DND-41 (cell line): ENCODE results near the gene FAM111B.
"Not testable (repeated sequence)": the region's sequence is repeated elsewhere in the genome, so short reads cannot be mapped to it uniquely, and the experiment has no call there.

Source experiments
- ATAC-seq: fragments of 200-7000 bp; cut with Tn5 transposase; 3 replicates; pipeline ENCODE4 v1.9.1; 2021; ENCODE audit warnings: low read depth; ENCODE audit not compliant: insufficient read depth
- DNase-seq: peaks from one replicate; pipeline ENCODE4 v3.0.0-alpha.2; 2020
- H2AFZ ChIP-seq: 2 replicates; pipeline ENCODE4 v1.6.0; 2012; ENCODE audit warnings: low read depth, low read length
- H3K27ac ChIP-seq: 2 replicates; pipeline ENCODE4 v1.5.1; 2012; ENCODE audit warnings: low read length, inconsistent platforms
- H3K27me3 ChIP-seq: fragments of 200-600 bp; sonication (generic); 2 replicates; pipeline ENCODE4 v1.6.0; 2012; ENCODE audit warnings: low read length, mild to moderate bottlenecking, inconsistent platforms; ENCODE audit not compliant: insufficient read depth, poor library complexity
- H3K36me3 ChIP-seq: 2 replicates; pipeline ENCODE4 v1.5.1; 2012; ENCODE audit warnings: low read length, inconsistent platforms; ENCODE audit not compliant: insufficient read depth
- H3K4me1 ChIP-seq: 2 replicates; pipeline ENCODE4 v1.5.1; 2012; ENCODE audit warnings: mild to moderate bottlenecking, low read length; ENCODE audit not compliant: insufficient read depth
- H3K4me2 ChIP-seq: 2 replicates; pipeline ENCODE4 v1.6.0; 2012; ENCODE audit warnings: mild to moderate bottlenecking, moderate library complexity, low read length, inconsistent platforms; ENCODE audit not compliant: insufficient read depth
- H3K4me3 ChIP-seq, 2 experiments: fragments of 200-600 bp in 1 of 2; shearing (Covaris generic) in 1 of 2; 2 replicates each; pipeline ENCODE4 v1.5.1; 2012 to 2016; ENCODE audit warnings: inconsistent platforms in 2 of 2, low read length in 2 of 2, mild to moderate bottlenecking in 2 of 2, low read depth in 1 of 2, moderate library complexity in 1 of 2
- H3K79me2 ChIP-seq: 2 replicates; pipeline ENCODE4 v1.6.0; 2012; ENCODE audit warnings: low read length, inconsistent platforms; ENCODE audit not compliant: insufficient read depth
- H3K9ac ChIP-seq: 2 replicates; pipeline ENCODE4 v1.6.0; 2012; ENCODE audit warnings: low read depth, mild to moderate bottlenecking, inconsistent platforms, low read length, moderate library complexity
- H3K9me3 ChIP-seq: 2 replicates; pipeline ENCODE4 v1.5.1; 2012; ENCODE audit warnings: low read length, moderate library complexity, mild to moderate bottlenecking, inconsistent platforms; ENCODE audit not compliant: insufficient read depth, severe bottlenecking
- H4K20me1 ChIP-seq: 2 replicates; pipeline ENCODE4 v1.6.0; 2012; ENCODE audit warnings: low read length; ENCODE audit not compliant: insufficient read depth
- EZH2 ChIP-seq: IDR thresholded peaks from 3 replicates; pipeline ENCODE4 v1.6.1; 2012; ENCODE audit warnings: borderline replicate concordance, low read depth, mild to moderate bottlenecking, moderate library complexity, low read length, inconsistent platforms; ENCODE audit not compliant: severe bottlenecking
- TF ChIP-seq, protein P1 (sequence below): IDR thresholded peaks from 2 replicates; pipeline ENCODE4 v1.5.1; 2012; ENCODE audit warnings: borderline replicate concordance, low read length, moderate library complexity, mild to moderate bottlenecking; ENCODE audit not compliant: poor library complexity, severe bottlenecking; ENCODE audit errors: extremely low read depth

Gene FAM111B

DNA sequence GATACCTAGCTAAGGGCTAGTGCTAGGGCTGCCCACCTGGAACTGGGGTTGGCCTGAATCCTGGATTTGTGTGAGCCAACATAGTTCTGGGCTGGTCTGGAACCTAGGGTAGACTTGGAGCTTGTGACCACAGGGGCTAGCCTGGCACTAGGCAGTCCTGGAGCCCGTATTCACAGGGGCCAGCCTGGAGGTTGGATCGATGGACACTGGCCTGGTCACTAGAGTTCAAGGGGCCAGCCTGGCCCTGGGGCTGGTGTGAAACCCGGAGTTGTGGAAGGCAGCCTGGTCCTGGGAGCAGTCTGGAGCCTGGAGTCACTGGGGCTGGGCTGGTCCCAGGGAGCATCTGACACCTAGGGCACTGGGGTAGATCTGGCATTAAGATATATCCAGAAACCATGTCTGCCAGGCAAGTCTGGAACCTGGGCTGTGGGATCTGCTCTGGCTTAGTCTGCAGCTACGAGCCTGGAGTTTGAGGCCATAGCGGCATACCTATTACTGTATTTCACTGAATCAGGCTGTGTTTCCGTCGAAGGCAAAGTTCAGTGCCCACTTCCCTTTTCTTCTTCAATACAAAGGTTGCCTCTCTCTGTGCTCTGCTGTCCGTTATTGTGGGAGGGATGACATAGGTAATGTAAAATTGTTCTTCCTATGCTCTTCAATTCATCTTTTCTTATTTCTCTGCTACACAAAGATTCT, 30.0 kb upstream of the FAM111B start:
- TF ChIP-seq, protein P1, sequence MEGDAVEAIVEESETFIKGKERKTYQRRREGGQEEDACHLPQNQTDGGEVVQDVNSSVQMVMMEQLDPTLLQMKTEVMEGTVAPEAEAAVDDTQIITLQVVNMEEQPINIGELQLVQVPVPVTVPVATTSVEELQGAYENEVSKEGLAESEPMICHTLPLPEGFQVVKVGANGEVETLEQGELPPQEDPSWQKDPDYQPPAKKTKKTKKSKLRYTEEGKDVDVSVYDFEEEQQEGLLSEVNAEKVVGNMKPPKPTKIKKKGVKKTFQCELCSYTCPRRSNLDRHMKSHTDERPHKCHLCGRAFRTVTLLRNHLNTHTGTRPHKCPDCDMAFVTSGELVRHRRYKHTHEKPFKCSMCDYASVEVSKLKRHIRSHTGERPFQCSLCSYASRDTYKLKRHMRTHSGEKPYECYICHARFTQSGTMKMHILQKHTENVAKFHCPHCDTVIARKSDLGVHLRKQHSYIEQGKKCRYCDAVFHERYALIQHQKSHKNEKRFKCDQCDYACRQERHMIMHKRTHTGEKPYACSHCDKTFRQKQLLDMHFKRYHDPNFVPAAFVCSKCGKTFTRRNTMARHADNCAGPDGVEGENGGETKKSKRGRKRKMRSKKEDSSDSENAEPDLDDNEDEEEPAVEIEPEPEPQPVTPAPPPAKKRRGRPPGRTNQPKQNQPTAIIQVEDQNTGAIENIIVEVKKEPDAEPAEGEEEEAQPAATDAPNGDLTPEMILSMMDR = no peak
- no peak for TF ChIP-seq EZH2
- no peak overlapping the region for H2AFZ ChIP-seq
- H3K27ac ChIP-seq = no peak overlapping the region
- DNase-seq (no peak), ATAC-seq (no peak)
- no peaks in the 10 kb centered on the region for H3K9me3 ChIP-seq
- no peaks in the 10 kb centered on the region for H3K36me3 ChIP-seq
- no peaks in the 10 kb centered on the region for H3K4me1 ChIP-seq
- no peak overlapping the region for H3K9ac ChIP-seq
- peaks cover 9% of the 10 kb centered on the region for H3K27me3 ChIP-seq
- H4K20me1 ChIP-seq = no peaks in the 10 kb centered on the region
- no peaks in the 10 kb centered on the region for H3K79me2 ChIP-seq
- H3K4me2 ChIP-seq = no peak overlapping the region
- no peak overlapping the region for H3K4me3 ChIP-seq

DNA sequence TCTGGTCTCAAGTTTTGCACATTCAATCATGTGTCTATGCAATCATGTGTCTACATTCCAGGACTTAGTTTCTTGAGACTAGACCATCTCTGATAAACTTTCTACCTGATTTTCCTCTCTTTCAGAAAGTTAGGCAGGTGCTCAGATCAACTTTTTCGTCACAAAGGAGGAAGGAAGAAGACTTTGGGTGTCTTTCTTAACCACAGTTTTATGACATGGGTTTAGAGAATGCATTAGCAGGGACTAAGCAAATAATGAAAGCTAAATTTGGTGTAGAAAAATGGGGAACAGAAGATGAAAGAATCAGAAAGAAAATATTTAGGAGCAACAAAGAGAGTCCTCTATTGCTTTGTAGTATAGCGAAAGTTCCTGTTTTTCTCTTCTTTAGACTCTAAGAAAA, 28.6 kb upstream of the FAM111B start:
- no peak for DNase-seq
- Histone ChIP-seq H4K20me1 (no peaks in the 10 kb centered on the region), H3K4me2 (no peak overlapping the region), H3K36me3 (no peaks in the 10 kb centered on the region), H3K79me2 (no peaks in the 10 kb centered on the region), H3K9me3 (no peaks in the 10 kb centered on the region), H3K4me3 (no peak overlapping the region), H2AFZ (no peak overlapping the region), H3K9ac (no peak overlapping the region), H3K27me3 (peaks cover 9% of the 10 kb centered on the region), H3K4me1 (no peaks in the 10 kb centered on the region), H3K27ac (no peak overlapping the region)
- ATAC-seq = no peak
- no peak for TF ChIP-seq EZH2
- TF ChIP-seq, protein P1 = no peak

DNA sequence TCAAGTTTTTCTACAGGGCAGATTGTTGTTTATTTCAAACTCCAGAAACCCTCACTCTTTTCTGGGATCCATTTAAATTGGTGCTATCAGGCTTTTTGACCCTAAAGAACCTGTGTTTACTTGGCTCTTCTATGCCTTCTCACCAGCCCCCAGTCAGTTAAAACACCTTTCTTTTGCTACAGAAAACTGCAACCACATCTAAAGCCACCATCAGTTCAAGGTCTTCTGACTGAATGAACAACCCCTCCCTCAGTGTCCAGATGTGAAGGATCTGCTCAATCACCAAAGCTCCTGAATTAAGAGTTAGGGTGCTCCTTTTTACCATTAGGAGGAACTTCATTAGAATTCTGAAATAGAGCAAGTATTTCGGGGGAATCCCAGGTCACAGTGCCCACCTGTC, 28.0 kb upstream of the FAM111B start:
- peak; percentile 66 for ATAC-seq

DNA sequence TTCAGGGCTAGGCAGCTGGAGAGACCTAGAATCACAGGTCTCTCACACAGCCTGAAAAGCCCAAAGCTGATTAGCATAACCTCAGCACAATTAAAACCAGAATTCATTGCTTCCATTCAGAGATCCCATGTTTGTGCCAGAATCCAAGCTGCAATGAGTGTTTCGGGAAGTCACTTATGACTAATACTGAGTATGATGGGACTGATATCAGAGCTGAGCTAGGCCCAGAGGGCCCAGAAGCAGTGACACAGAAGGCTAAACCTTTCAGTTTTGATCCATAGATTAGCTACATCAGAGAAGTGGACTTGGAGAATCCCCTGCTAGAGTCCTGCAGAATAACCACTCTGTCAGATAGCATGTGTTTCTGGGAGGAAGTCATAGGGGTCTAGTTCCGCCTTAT, 26.6 kb upstream of the FAM111B start:
- H3K9me3 ChIP-seq, H3K27ac ChIP-seq, ATAC-seq, H2AFZ ChIP-seq, H4K20me1 ChIP-seq, H3K36me3 ChIP-seq, H3K4me3 ChIP-seq, H3K4me1 ChIP-seq, DNase-seq, H3K27me3 ChIP-seq, H3K9ac ChIP-seq, H3K4me2 ChIP-seq, H3K79me2 ChIP-seq: not testable (repeated sequence)

More for the DNA sequence above, 28.0 kb upstream of the FAM111B start:
- Histone ChIP-seq H3K4me3 (no peak overlapping the region), H4K20me1 (no peaks in the 10 kb centered on the region), H3K27ac (no peak overlapping the region), H3K9me3 (no peaks in the 10 kb centered on the region), H3K27me3 (peaks cover 9% of the 10 kb centered on the region), H3K4me1 (no peaks in the 10 kb centered on the region), H3K9ac (no peak overlapping the region), H2AFZ (no peak overlapping the region), H3K36me3 (no peaks in the 10 kb centered on the region), H3K4me2 (no peak overlapping the region), H3K79me2 (no peaks in the 10 kb centered on the region)
- DNase-seq = no peak
- TF ChIP-seq, protein P1 = no peak
- no peak for TF ChIP-seq EZH2

DNA sequence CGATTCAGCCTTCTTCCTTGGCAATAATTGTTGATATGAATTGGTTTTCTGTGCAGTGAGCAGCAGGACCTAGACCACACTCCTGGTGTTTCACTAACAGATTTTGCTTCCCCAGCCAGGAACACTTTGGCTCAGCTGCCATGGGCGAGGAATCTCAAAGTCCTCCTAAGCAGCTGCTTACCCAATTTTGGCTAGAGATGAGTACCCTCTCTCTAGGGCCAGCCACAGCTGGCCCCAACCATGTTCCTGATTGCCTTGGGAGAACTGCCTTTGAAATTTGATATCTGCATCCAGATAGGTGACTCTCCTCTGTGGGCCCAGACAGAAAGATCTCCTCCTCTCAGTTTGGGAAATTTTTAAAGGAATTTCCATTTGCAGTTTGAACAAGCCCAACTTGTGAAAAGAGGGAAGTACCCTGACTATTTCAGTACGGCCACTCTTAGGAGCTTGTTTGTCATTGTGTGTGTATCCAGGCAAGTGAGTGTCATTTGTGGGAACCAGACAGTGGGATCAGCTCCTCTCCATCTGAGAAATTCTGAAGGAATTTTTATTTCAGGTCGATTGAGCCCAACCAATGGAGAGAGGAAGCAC, 25.5 kb upstream of the FAM111B start:
- ATAC-seq, H3K79me2 ChIP-seq, H3K4me1 ChIP-seq, DNase-seq, H3K9me3 ChIP-seq, H2AFZ ChIP-seq, H4K20me1 ChIP-seq, H3K27ac ChIP-seq, H3K4me2 ChIP-seq, H3K4me3 ChIP-seq, H3K27me3 ChIP-seq, H3K36me3 ChIP-seq, H3K9ac ChIP-seq: not testable (repeated sequence)

DNA sequence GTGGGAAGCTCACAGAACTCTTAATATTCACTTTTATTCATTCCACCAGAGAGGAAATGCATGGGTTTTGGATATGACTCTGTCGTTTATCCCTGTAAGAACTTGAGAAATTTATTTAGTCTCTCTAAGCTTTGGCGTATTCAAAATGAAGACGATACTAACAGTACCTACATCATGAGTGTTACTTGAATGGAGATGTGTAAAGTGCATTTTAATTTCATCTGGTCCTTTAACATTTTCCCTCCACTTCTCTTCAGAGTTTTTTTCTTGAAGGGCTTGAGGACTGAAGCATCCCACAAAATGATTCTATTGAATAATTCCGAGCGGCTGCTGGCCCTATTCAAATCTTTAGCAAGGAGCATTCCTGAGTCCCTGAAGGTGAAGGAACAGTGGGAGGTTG, 21.0 kb upstream of the FAM111B start, which contains the start of gene GLYATL1B:
Gene GLYATL1B, plus strand, starts transcription at position 301 of the 400 bp plus-strand sequence. Its CDS starts 0 bp downstream, at position 301.
- H2AFZ ChIP-seq, ATAC-seq, H3K4me1 ChIP-seq, H4K20me1 ChIP-seq, DNase-seq, H3K9ac ChIP-seq, H3K79me2 ChIP-seq, H3K4me3 ChIP-seq, H3K9me3 ChIP-seq, H3K27ac ChIP-seq, H3K36me3 ChIP-seq, H3K27me3 ChIP-seq, H3K4me2 ChIP-seq: not testable (repeated sequence)
